SK-N-SH (cell line): ENCODE data around the gene WEE1.

Experiments
- MXI1 ChIP-seq: IDR thresholded peaks from 2 replicates; pipeline ENCODE4 v1.6.1; 2012; ENCODE audit warnings: mild to moderate bottlenecking, low read depth, low read length, improper control_type of control experiment
- POLR2AphosphoS5 ChIP-seq: IDR thresholded peaks from 2 replicates; pipeline ENCODE4 v1.6.1; 2012; ENCODE audit warnings: low read depth, low read length
- YY1 ChIP-seq: IDR thresholded peaks from 2 replicates; pipeline ENCODE4 v1.4.0; 2012; ENCODE audit warnings: low read depth, mild to moderate bottlenecking
- TF ChIP-seq, protein P1 (sequence below): IDR thresholded peaks from 2 replicates; pipeline ENCODE4 v1.4.0; 2012; ENCODE audit warnings: low read depth, borderline replicate concordance
- TF ChIP-seq, protein P2 (sequence below): fragments of 200-600 bp; sonication (generic); IDR thresholded peaks from 2 replicates; pipeline ENCODE4 v1.6.1; 2017; ENCODE audit warnings: antibody characterized with exemption, mild to moderate bottlenecking, moderate library complexity

DNA sequence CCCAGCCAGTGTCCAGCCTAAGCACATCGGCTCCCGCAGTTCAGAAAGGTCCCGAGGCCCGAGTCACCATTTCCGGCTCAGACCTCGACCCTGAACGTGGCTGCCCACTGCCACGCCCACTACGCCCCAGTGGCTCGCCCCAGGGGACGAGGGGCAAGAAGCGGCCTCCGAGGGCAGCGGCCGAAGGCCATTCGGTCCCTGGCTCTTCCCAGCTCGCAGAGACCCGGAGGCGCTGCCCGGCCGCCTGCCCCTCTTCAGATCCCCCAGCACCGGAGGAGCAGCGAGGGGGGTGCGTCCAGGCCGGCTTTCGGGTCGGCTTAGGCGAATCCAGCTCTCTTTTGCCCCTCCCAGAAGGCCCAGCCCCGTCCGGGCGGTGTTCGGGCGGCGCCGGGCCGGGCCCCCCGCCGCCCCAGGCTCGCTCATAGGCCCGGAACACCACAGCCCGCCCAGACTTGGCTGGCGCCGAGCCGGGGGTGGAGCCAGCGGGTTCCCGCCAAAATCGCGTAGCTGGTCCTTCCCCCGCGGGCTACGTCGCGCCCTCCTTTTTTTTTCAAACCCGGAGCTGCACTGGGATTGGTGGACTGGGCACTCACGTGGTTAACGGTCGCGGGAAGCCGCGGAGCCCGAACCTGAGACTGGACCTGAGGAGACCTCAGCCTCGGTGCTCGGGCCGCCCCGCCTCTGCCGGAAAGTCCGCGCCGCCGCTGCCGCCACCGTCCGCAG, at the start of gene WEE1:
- 0 out of 2 replicates have a peak, but pooled peaks have one; percentile 4 for TF ChIP-seq POLR2AphosphoS5
- peak; percentile 75 for TF ChIP-seq MXI1
- peak; percentile 40; the same call in 1 of the 2 replicates for TF ChIP-seq YY1
- TF ChIP-seq, protein P1, sequence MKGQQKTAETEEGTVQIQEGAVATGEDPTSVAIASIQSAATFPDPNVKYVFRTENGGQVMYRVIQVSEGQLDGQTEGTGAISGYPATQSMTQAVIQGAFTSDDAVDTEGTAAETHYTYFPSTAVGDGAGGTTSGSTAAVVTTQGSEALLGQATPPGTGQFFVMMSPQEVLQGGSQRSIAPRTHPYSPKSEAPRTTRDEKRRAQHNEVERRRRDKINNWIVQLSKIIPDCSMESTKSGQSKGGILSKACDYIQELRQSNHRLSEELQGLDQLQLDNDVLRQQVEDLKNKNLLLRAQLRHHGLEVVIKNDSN: peak; percentile 94
- TF ChIP-seq, protein P2, sequence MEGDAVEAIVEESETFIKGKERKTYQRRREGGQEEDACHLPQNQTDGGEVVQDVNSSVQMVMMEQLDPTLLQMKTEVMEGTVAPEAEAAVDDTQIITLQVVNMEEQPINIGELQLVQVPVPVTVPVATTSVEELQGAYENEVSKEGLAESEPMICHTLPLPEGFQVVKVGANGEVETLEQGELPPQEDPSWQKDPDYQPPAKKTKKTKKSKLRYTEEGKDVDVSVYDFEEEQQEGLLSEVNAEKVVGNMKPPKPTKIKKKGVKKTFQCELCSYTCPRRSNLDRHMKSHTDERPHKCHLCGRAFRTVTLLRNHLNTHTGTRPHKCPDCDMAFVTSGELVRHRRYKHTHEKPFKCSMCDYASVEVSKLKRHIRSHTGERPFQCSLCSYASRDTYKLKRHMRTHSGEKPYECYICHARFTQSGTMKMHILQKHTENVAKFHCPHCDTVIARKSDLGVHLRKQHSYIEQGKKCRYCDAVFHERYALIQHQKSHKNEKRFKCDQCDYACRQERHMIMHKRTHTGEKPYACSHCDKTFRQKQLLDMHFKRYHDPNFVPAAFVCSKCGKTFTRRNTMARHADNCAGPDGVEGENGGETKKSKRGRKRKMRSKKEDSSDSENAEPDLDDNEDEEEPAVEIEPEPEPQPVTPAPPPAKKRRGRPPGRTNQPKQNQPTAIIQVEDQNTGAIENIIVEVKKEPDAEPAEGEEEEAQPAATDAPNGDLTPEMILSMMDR: no peak
